Suppressor macrophage (primary cell): ENCODE results near the gene OSTF1.

Source experiments
- DNase-seq, 4 experiments: peaks; one replicate each; pipeline ENCODE4 v3.0.0-alpha.2; 2020 to 2022
- total RNA-seq, 17 experiments: gene quantifications; one replicate each; lab custom pipeline; 2026; ENCODE audit warnings: mixed read lengths in 6 of 17, inconsistent platforms in 3 of 17; lab: John Stamatoyannopoulos, UW

Gene OSTF1, protein sequence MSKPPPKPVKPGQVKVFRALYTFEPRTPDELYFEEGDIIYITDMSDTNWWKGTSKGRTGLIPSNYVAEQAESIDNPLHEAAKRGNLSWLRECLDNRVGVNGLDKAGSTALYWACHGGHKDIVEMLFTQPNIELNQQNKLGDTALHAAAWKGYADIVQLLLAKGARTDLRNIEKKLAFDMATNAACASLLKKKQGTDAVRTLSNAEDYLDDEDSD
- 90.1 to 184 (median 135) reads per million in 17 experiments for total RNA-seq

- DNase-seq, result peak; percentile 98 to 100 (median 100)
These were observed at the start of gene OSTF1, which contains the start of gene NMRK1 for GRCh38 chr9:75087824-75088645. OSTF1 (plus strand) TSS chr9:75088514; CDS start chr9:75088693, 179 bp downstream. NMRK1 (minus strand) TSS chr9:75088155; CDS start chr9:75083115, 5,040 bp downstream.

GRCh38 chr9:75039009-75039408, 49.3 kb upstream of the OSTF1 start:
- DNase-seq, result no peak

DNA sequence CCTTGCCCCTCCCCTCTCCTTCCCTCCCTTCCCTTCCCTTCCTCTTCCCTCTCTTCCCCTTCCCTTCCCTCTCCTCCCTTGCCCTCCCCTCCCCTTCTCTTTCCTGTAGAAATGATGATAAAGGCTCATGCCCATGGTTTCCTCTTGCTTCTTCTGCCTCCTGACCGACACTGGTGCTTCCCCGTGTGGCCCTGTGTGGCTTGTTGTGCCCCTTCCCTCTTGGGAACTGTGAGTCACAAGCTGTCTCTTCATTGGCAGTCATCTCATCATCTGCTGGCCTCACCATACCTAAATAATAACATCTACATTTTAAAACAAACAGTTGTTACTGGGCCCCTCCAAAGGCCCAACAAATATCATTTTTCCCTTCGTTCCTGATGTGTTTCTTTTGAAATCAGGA, 48.5 kb upstream of the OSTF1 start:
- peak in 3 of 4 experiments; percentile 33 to 45 (median 39) for DNase-seq

- no peak for DNase-seq
These were observed 47.3 kb upstream of the OSTF1 start for GRCh38 chr9:75041041-75041440.

GRCh38 chr9:75046725-75047345, 41.5 kb upstream of the OSTF1 start:
- no peak for DNase-seq

DNA sequence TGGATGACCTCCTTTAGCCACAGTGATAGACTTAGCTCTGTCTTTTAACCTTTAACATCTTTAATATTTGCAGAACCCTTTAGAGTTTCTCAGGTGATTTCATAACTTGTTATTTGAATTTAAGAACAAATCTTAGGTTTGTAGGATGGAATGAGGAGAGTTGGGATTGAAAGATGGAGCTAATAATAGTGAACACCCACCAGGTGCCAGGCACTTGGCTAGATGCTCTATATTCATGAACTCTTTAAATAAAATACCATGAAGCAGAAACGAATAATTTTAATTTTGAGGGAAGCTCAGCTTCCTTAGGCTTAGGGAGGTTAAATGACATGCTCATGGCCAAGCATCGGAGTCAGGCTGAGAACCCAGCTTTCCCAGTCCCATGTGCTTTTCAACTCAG, 40.8 kb upstream of the OSTF1 start:
- DNase-seq, result peak in 1 of 4 experiments; percentile 16

DNA sequence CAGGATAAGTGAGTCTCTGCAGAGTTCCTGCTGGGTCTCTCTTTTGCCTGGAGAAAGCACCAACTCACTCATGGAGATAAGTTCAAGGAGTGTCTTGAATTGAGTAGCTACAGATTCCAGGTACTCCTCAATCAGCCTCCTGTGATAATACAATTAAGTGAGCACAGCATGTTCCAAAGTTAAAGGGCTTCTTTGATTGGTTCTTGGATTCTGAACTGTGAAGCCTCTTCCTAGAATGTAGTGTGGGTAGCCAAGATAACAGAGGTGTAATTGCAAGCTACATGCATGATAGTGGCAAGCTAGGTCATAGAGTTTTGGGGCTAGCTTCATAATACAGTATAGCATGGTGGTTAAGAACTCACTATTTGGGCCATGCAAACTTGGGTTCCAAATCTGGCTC, 37.0 kb upstream of the OSTF1 start:
- DNase-seq, result no peak

GRCh38 chr9:75053869-75054268, 34.4 kb upstream of the OSTF1 start:
- no peak for DNase-seq

DNA sequence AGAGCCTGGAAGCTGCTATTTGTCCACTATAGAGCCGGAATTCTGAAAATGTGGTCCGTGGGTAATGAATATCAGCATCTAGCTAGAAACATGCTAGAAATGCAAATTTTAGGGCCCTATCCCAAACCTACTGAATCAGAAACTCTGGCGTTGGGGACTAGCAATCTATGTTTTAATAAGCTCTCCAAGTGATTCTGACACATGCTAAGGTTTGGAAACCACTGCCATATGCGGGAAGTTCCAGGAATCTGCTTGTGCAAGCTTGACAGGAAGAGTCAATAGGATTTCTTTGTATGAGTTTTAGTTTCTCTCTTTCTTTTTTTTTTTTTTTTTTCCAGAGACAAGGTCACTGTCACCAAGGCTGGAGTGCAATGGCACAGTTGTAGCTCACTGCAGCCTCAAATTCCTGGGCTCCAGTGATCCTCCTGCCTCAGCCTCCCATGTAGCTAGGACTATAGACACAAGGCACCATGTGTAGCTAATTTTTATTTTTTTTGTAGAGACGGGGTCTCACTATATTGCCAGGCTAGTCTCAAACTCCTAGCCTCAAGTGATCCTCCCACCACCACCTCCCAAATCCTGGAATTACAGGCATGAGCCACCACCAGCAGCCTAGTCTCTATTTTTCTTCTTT, 33.8 kb upstream of the OSTF1 start:
- DNase-seq, result no peak

DNA sequence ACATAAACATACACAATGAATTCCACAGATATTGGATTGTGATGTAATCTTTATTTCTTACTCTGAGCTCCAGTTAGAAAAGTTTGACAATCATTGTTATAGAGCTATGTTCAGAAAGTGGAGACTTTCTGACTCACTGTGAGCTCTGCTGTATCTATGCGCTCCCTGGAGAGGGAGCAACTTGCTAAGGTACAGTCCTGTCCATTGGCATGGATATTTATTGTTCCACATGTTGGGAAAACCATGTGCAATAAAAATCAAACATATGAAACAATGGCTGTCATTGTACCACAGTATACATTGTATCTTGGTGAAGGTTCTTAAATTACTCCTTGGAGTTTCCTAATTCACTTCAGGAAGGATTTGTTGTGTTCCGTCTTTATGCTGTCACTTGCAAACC, 27.1 kb upstream of the OSTF1 start:
- no peak for DNase-seq

- no peak for DNase-seq
These were observed 24.6 kb upstream of the OSTF1 start for GRCh38 chr9:75063556-75064305.

DNA sequence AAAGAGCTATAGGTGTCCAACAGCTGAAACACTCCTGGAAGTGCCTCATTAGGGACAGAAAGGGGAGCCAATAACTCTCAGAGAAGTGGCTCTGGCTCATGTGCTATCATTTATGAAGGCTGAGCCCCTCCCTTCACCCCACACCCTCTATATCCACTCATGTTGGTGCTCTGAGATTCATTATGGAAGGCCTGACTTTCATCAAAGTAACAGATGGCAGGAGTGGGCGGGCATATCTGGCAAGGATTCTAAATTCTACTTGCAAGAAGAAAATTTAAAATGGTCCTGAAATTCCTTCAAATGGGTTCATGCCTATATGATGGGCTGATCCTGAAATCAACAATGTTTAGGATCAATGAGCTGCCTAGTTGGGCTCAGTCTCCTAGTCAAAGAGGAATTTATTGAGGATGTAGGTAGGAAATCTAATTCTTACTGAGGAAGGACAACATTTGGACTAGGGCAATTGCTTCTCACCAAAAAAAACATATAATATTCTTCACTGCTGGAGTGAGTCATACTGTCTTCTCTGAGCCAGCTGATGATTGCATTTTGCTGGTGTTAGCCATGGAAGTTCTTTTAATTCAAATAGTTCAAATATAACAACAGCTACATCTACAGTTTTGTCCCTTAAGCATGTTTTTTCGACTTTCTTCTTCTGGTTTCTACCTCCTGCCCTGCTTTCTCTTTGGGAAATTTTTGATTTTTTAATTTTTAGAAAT, 23.8 kb upstream of the OSTF1 start:
- no peak for DNase-seq

- no peak for DNase-seq
These were observed 22.8 kb upstream of the OSTF1 start for GRCh38 chr9:75065510-75065909.

GRCh38 chr9:75067894-75068293, 20.4 kb upstream of the OSTF1 start:
- no peak for DNase-seq

DNA sequence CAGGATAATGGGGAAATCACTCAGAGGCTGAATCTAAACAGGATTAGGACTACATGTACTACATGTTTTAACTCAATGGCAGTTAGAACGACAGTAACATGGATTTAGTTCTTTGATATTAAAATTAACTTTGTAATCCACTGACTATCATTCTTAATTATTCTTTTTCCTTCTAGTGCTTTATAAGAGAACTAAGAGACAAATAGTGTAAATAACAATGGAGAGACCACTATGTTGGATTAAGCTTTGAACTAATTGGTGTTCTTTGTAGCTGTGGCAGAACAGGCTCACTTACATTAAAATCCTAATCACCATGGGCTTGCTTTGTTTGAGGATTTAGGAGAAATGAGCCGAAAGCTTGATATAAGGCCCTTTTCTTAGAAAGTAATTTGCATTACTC, 19.1 kb upstream of the OSTF1 start:
- no peak for DNase-seq

GRCh38 chr9:75071530-75072122, 16.7 kb upstream of the OSTF1 start:
- DNase-seq, result no peak

DNA sequence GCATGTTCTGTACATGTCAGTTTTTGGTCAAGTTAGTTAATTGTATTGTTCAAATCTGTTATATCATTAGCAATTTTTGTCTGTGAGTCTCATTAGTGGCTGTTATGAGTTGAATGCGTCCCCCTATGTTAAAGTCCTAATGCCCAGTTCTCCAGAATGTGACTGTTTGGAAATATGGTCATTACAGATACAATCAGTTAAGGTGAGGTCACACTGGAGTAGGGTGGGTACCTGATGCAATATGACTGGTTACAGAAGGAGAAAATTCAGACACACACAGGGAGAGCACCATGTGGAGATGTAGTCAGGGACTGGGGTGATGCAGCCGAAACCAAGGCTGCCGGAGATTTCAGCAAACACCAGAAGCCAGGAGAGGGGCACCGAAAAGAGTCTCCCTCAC, 15.4 kb upstream of the OSTF1 start:
- no peak for DNase-seq

DNA sequence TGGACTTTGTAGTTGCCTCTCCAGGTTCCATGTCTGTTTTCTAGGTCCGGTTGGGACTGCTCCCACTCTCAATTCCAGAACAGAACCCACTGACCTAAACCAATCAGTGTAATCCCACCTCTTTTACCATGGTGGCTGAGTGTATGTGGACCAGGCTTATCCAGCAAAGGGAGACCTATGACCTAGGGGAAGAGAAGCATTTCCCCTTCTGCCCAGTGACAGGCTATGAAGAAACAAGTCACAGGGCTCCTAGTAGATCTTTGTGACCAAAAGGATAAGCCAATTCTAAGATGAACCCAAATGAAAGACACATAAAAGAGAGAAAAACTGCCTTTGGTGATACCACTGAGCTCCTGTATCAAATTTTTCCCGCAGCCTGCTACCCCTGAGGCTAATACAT, 6.7 kb upstream of the OSTF1 start:
- DNase-seq, result peak in 3 of 4 experiments; percentile 44 to 60 (median 51)

DNA sequence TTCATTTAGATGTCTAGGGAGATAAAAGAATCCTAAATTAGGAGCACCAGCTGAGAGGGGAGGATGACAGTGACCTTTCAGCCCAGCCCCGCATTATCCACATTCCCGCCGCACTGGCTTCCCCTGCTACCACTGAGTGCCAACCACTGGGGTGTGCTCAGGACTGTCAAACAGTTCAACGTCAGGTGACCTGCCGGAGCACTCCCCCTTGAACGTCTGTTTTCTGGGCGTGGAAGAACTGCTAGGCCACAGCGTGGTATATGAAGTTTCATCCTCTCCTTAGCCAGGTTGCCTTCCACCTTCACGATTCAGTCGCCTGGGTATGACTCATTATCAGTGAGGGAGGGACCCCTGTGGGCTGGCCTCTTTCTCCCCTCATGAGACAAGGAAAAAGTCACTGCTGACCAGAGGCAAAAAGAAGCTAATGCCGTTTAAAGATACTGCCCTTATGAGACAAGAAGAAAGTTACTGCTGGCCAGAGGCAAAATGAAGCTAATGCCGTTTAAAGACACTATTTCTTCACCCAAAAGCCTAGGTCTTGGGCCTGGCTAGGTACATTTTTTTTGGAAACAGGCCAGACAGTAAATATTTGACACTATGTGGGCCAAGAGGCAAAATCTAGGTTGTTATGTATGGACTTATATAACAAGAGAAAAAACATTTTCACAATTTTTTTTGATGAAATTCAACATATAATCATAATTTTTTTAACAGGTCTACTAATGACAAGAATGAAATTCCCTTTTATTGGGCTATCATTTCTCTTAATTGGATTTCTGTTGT, 4.9 kb upstream of the OSTF1 start:
- DNase-seq, result no peak

DNA sequence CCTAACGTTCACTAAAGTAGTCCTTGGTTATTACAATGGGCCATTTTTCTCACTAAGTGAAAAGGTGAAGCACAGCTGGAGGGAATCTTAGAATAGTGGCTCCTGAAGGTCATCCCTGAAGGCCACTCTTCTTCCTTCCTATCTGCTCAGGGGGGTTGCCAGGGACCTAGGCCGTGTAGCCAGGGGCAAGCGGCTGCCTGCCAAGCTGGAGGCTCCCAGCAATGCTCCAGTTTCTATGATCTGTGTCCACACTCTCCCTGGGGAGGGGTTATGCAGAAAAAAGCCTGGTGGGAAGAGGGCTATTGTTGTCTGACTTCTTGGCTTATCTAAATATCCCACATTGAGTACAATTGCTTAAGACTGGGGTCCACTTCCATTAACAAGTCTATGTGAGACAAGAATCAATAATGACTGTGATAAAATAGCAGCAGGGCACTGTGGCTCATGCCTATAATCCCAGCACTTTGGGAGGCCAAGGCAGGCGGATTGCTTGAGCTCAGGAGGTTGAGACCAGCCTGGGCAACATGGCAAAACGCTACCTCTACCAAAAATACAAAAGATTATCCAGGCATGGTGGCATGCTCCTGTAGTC, 4.1 kb upstream of the OSTF1 start:
- no peak for DNase-seq
